ENCODE results near the gene RANGRF.

RANGRF gene

GRCh38 chr17:8275421-8276290 is 12.8 kb upstream of the RANGRF start:
- FAIRE-seq: no peak

GRCh38 chr17:8277317-8277716 is 11.2 kb upstream of the RANGRF start:
- no peak for FAIRE-seq

- no peak for FAIRE-seq
These were observed 6.1 kb upstream of the RANGRF start for GRCh38 chr17:8282345-8282744.

- no peak for FAIRE-seq
These were observed 5.1 kb upstream of the RANGRF start for GRCh38 chr17:8283356-8283755.

- no peak for FAIRE-seq
These were observed 4.3 kb upstream of the RANGRF start for GRCh38 chr17:8284126-8284525.

GRCh38 chr17:8285270-8286181 is 2.9 kb upstream of the RANGRF start:
- no peak for FAIRE-seq

GRCh38 chr17:8287651-8288335 is 677 bp upstream of the RANGRF start:
- no peak for FAIRE-seq

- no peak for FAIRE-seq
These were observed 580 bp downstream of the RANGRF start for GRCh38 chr17:8289103-8289397.

- FAIRE-seq: no peak
These were observed 1.6 kb downstream of the RANGRF start for GRCh38 chr17:8290043-8290442.

- FAIRE-seq: no peak
These were observed 4.3 kb downstream of the RANGRF start for GRCh38 chr17:8292639-8293395.

GRCh38 chr17:8294361-8294760 is 5.9 kb downstream of the RANGRF start:
- FAIRE-seq: no peak

- no peak for FAIRE-seq
These were observed 6.4 kb downstream of the RANGRF start for GRCh38 chr17:8294814-8295316.

GRCh38 chr17:8300226-8300625 is 11.8 kb downstream of the RANGRF start:
- no peak for FAIRE-seq

GRCh38 chr17:8300627-8301242 is 12.3 kb downstream of the RANGRF start:
- peak; percentile 84 for FAIRE-seq

- no peak for FAIRE-seq
These were observed 22.2 kb downstream of the RANGRF start for GRCh38 chr17:8310601-8311123.

GRCh38 chr17:8311131-8311790 is 22.8 kb downstream of the RANGRF start:
- FAIRE-seq: no peak

- no peak for FAIRE-seq
These were observed 23.8 kb downstream of the RANGRF start for GRCh38 chr17:8312251-8312650.

GRCh38 chr17:8312726-8313600 is 24.5 kb downstream of the RANGRF start:
- FAIRE-seq: no peak

GRCh38 chr17:8314797-8315763 is 26.6 kb downstream of the RANGRF start:
- FAIRE-seq: no peak
